Measurements from ENCODE around the gene CD81.

CD81 gene

GRCh38 chr11:2421996-2422395 is 44.9 kb downstream of the CD81 start:
- no peak overlapping the region for H3K27ac ChIP-seq
- TF ChIP-seq CTCF (IDR thresholded peaks at IDR 0.05) (no peak), ZFX (IDR thresholded peaks at IDR 0.05; ENCODE audit: borderline replicate concordance) (no peak)

GRCh38 chr11:2422461-2423156 is 45.5 kb downstream of the CD81 start:
- TF ChIP-seq ZFX (IDR thresholded peaks at IDR 0.05; ENCODE audit: borderline replicate concordance) (no peak), CTCF (IDR thresholded peaks at IDR 0.05) (no peak)
- H3K27ac ChIP-seq, result no peak overlapping the region

GRCh38 chr11:2423157-2424025 is 46.3 kb downstream of the CD81 start:
- no peak for TF ChIP-seq CTCF (IDR thresholded peaks at IDR 0.05)
- TF ChIP-seq ZFX (IDR thresholded peaks at IDR 0.05; ENCODE audit: borderline replicate concordance), result no peak

GRCh38 chr11:2424811-2425495 is 47.8 kb downstream of the CD81 start:
- TF ChIP-seq ZFX (IDR thresholded peaks at IDR 0.05; ENCODE audit: borderline replicate concordance), result no peak
- no peak for TF ChIP-seq CTCF (IDR thresholded peaks at IDR 0.05)
- no peak overlapping the region for H3K27ac ChIP-seq

More at GRCh38 chr11:2423157-2424025, 46.3 kb downstream of the CD81 start:
- no peak overlapping the region for H3K27ac ChIP-seq

GRCh38 chr11:2425506-2425905 is 48.4 kb downstream of the CD81 start:
- H3K27ac ChIP-seq, result no peak overlapping the region
- TF ChIP-seq ZFX (IDR thresholded peaks at IDR 0.05; ENCODE audit: borderline replicate concordance), result no peak
- no peak for TF ChIP-seq CTCF (IDR thresholded peaks at IDR 0.05)

GRCh38 chr11:2426221-2426620 is 49.1 kb downstream of the CD81 start:
- TF ChIP-seq CTCF (IDR thresholded peaks at IDR 0.05) (no peak), ZFX (IDR thresholded peaks at IDR 0.05; ENCODE audit: borderline replicate concordance) (no peak)
- no peak overlapping the region for H3K27ac ChIP-seq

Data from 22Rv1 (cell line).